Measurements from ENCODE around the gene CCDC88B.

Gene CCDC88B

GRCh38 chr11:64339754-64340408 is at the start of gene CCDC88B:
Gene CCDC88B (plus strand): TSS chr11:64340204. CDS start chr11:64340267, 63 bp downstream.
- DNase-seq: no peak

- no peak for DNase-seq
These were observed 49.4 kb upstream of the CCDC88B start for GRCh38 chr11:64290352-64291261.

- DNase-seq: no peak
These were observed 48.7 kb upstream of the CCDC88B start, which contains the start of gene KCNK4 for GRCh38 chr11:64291262-64291751. Gene KCNK4 (plus strand): TSS chr11:64291302. CDS start chr11:64293019, 1,717 bp downstream.

- DNase-seq: no peak
These were observed 48.1 kb upstream of the CCDC88B start for GRCh38 chr11:64291752-64292459.

- DNase-seq: no peak
These were observed 47.3 kb upstream of the CCDC88B start for GRCh38 chr11:64292460-64293254.

- DNase-seq: no peak
These were observed 45.2 kb upstream of the CCDC88B start for GRCh38 chr11:64294774-64295173.

GRCh38 chr11:64295760-64296159 is 44.2 kb upstream of the CCDC88B start:
- DNase-seq: no peak

GRCh38 chr11:64296236-64296635 is 43.8 kb upstream of the CCDC88B start:
- DNase-seq: no peak

GRCh38 chr11:64296830-64297698 is 42.9 kb upstream of the CCDC88B start:
- DNase-seq: no peak

GRCh38 chr11:64297699-64298358 is 42.2 kb upstream of the CCDC88B start:
- DNase-seq: no peak

GRCh38 chr11:64298966-64299846 is 40.8 kb upstream of the CCDC88B start:
- DNase-seq: no peak

GRCh38 chr11:64299847-64300648 is 40.0 kb upstream of the CCDC88B start, which contains the start of gene CATSPERZ:
Gene CATSPERZ (plus strand): TSS chr11:64300358. CDS start chr11:64300411, 53 bp downstream.
- no peak for DNase-seq

GRCh38 chr11:64303109-64304031 is 36.6 kb upstream of the CCDC88B start:
- DNase-seq: no peak

GRCh38 chr11:64304032-64304315 is 36.0 kb upstream of the CCDC88B start:
- DNase-seq: no peak

- DNase-seq: peak; percentile 88
These were observed 35.5 kb upstream of the CCDC88B start for GRCh38 chr11:64304316-64305072.

GRCh38 chr11:64305075-64305690 is 34.8 kb upstream of the CCDC88B start, which contains the start of gene ESRRA:
Gene ESRRA (plus strand): TSS chr11:64305524. CDS start chr11:64307180, 1,656 bp downstream.
- DNase-seq: peak; percentile 95

Data from NCI-H226 (cell line).